Measurements from ENCODE around the gene PLEKHM3.
"Not testable (repeated sequence)": the region's sequence is repeated elsewhere in the genome, so short reads cannot be mapped to it uniquely, and the experiment has no call there.

GRCh38 chr2:207811658-207812057, 213.7 kb downstream of the PLEKHM3 start:
- TF ChIP-seq CTCF (conservative IDR thresholded peaks at IDR 0.05; ENCODE audit: low read length); EZH2phosphoT487 (IDR thresholded peaks at IDR 0.05; ENCODE audit: borderline replicate concordance): not testable (repeated sequence)
